Measurements from ENCODE around the gene TRIM28. TPM values are rescaled to one million over a fixed set of nuclear protein-coding genes. Genes with fewer than 3 reads are reported as not detected.
A peak's percentile ranks its signal among the peaks of the same experiment; 100 is the strongest.

TRIM28 gene
- total and polyA plus RNA-seq, 5 donors from 2014 or later: 34.5 to 379 (median 50.2) TPM

- Mint-ChIP-seq H3K4me1 (peaks cover 0 to 62% (median 30%) of the 10 kb centered on the region in 4 donors), H3K27ac (peak overlapping the region in 2 of 3 donors; percentile 68 to 99), H3K36me3 (peaks cover 31% of the 10 kb centered on the region), H3K4me3 (peak overlapping the region; percentile 3 to 93 (median 54)), H3K9me3 (peaks cover 0 to 2% (median 0%) of the 10 kb centered on the region in 7 donors), H3K27me3 (no peaks in the 10 kb centered on the region)
- H3K4me1 ChIP-seq (ENCODE audit: control insufficient read depth, insufficient read depth, low read length, poor library complexity, severe bottlenecking): peaks cover 38% of the 10 kb centered on the region
- ATAC-seq (ENCODE audit: low read depth in 2 of 2): no peak
- no peaks in the 10 kb centered on the region for H3K9me3 ChIP-seq (ENCODE audit: control insufficient read depth in 2 of 2, low read length in 2 of 2)
- no peak overlapping the region for H3K4me3 ChIP-seq (ENCODE audit: low read depth, low read length)
- H3K27ac ChIP-seq (ENCODE audit: insufficient read depth, low read length, poor library complexity, severe bottlenecking): no peak overlapping the region
- no peaks in the 10 kb centered on the region for H3K27me3 ChIP-seq (ENCODE audit: control insufficient read depth, insufficient read depth, low read length)
- peaks cover 62% of the 10 kb centered on the region for H3K36me3 ChIP-seq (ENCODE audit: control insufficient read depth, insufficient read depth, low read length)
- no peak for DNase-seq
Measured at GRCh38 chr19:58552655-58553054, 8.8 kb downstream of the TRIM28 start.

- H3K27me3 ChIP-seq (ENCODE audit: control insufficient read depth, insufficient read depth, low read length): no peaks in the 10 kb centered on the region
- H3K9me3 ChIP-seq (ENCODE audit: control insufficient read depth in 2 of 2, low read length in 2 of 2): no peaks in the 10 kb centered on the region
- peaks cover 0 to 2% (median 0%) of the 10 kb centered on the region in 7 donors for H3K9me3 Mint-ChIP-seq
- peak overlapping the region; percentile 93 to 97 (median 96) for H3K4me3 Mint-ChIP-seq
- H3K4me3 ChIP-seq (ENCODE audit: low read depth, low read length): peak overlapping the region; percentile 84
- H3K27ac ChIP-seq (ENCODE audit: insufficient read depth, low read length, poor library complexity, severe bottlenecking): peak overlapping the region; percentile 98
- no peak for DNase-seq
- peaks cover 28% of the 10 kb centered on the region for H3K36me3 Mint-ChIP-seq
- H3K4me1 ChIP-seq (ENCODE audit: control insufficient read depth, insufficient read depth, low read length, poor library complexity, severe bottlenecking): peaks cover 42% of the 10 kb centered on the region
- peaks cover 50% of the 10 kb centered on the region for H3K36me3 ChIP-seq (ENCODE audit: control insufficient read depth, insufficient read depth, low read length)
- H3K4me1 Mint-ChIP-seq: peaks cover 0 to 63% (median 33%) of the 10 kb centered on the region in 4 donors
- peak overlapping the region; percentile 75 to 99 (median 99) for H3K27ac Mint-ChIP-seq
- ATAC-seq (ENCODE audit: low read depth in 2 of 2): no peak
- H3K27me3 Mint-ChIP-seq: no peaks in the 10 kb centered on the region
Measured at GRCh38 chr19:58553799-58554493, 10.1 kb downstream of the TRIM28 start.

- peaks cover 0 to 2% (median 0%) of the 10 kb centered on the region in 7 donors for H3K9me3 Mint-ChIP-seq
- H3K4me1 Mint-ChIP-seq: peaks cover 0 to 68% (median 37%) of the 10 kb centered on the region in 4 donors
- H3K27me3 ChIP-seq (ENCODE audit: control insufficient read depth, insufficient read depth, low read length): no peaks in the 10 kb centered on the region
- H3K36me3 ChIP-seq (ENCODE audit: control insufficient read depth, insufficient read depth, low read length): peaks cover 42% of the 10 kb centered on the region
- H3K27ac ChIP-seq (ENCODE audit: insufficient read depth, low read length, poor library complexity, severe bottlenecking): peak within 1 kb of the TSS; percentile 98
- H3K27ac Mint-ChIP-seq: peak within 1 kb of the TSS; percentile 96 to 99 (median 99)
- peak; percentile 32 for ATAC-seq (ENCODE audit: low read depth in 2 of 2)
- H3K36me3 Mint-ChIP-seq: peaks cover 31% of the 10 kb centered on the region
- DNase-seq: peak; percentile 94 to 97 (median 96)
- peaks cover 47% of the 10 kb centered on the region for H3K4me1 ChIP-seq (ENCODE audit: control insufficient read depth, insufficient read depth, low read length, poor library complexity, severe bottlenecking)
- no peaks in the 10 kb centered on the region for H3K27me3 Mint-ChIP-seq
- peak within 1 kb of the TSS; percentile 96 to 97 (median 97) for H3K4me3 Mint-ChIP-seq
- H3K4me3 ChIP-seq (ENCODE audit: low read depth, low read length): peak within 1 kb of the TSS; percentile 84
- no peaks in the 10 kb centered on the region for H3K9me3 ChIP-seq (ENCODE audit: control insufficient read depth in 2 of 2, low read length in 2 of 2)
Measured at GRCh38 chr19:58554494-58555368, 10.9 kb downstream of the TRIM28 start, which contains the start of gene CHMP2A. CHMP2A (minus strand) TSS chr19:58555105; CDS start chr19:58554212, 893 bp downstream.

GRCh38 chr19:58555369-58555885, 11.6 kb downstream of the TRIM28 start:
- peaks cover 0 to 2% (median 0%) of the 10 kb centered on the region in 7 donors for H3K9me3 Mint-ChIP-seq
- Histone ChIP-seq H3K9me3 (ENCODE audit: control insufficient read depth in 2 of 2, low read length in 2 of 2) (no peaks in the 10 kb centered on the region), H3K36me3 (ENCODE audit: control insufficient read depth, insufficient read depth, low read length) (peaks cover 35% of the 10 kb centered on the region), H3K27ac (ENCODE audit: insufficient read depth, low read length, poor library complexity, severe bottlenecking) (peak overlapping the region; percentile 98), H3K4me1 (ENCODE audit: control insufficient read depth, insufficient read depth, low read length, poor library complexity, severe bottlenecking) (peaks cover 51% of the 10 kb centered on the region), H3K27me3 (ENCODE audit: control insufficient read depth, insufficient read depth, low read length) (no peaks in the 10 kb centered on the region), H3K4me3 (ENCODE audit: low read depth, low read length) (peak overlapping the region; percentile 71)
- H3K27ac Mint-ChIP-seq: peak overlapping the region; percentile 96 to 99 (median 99)
- ATAC-seq (ENCODE audit: low read depth in 2 of 2) (no peak), DNase-seq (no peak)
- H3K27me3 Mint-ChIP-seq: no peaks in the 10 kb centered on the region
- peaks cover 0 to 73% (median 39%) of the 10 kb centered on the region in 4 donors for H3K4me1 Mint-ChIP-seq
- H3K36me3 Mint-ChIP-seq: peaks cover 31% of the 10 kb centered on the region
- peak overlapping the region; percentile 93 to 97 (median 96) for H3K4me3 Mint-ChIP-seq

- Histone ChIP-seq H3K36me3 (ENCODE audit: control insufficient read depth, insufficient read depth, low read length) (peaks cover 28% of the 10 kb centered on the region), H3K4me1 (ENCODE audit: control insufficient read depth, insufficient read depth, low read length, poor library complexity, severe bottlenecking) (peaks cover 53% of the 10 kb centered on the region), H3K27ac (ENCODE audit: insufficient read depth, low read length, poor library complexity, severe bottlenecking) (peak overlapping the region; percentile 98), H3K4me3 (ENCODE audit: low read depth, low read length) (no peak overlapping the region), H3K27me3 (ENCODE audit: control insufficient read depth, insufficient read depth, low read length) (no peaks in the 10 kb centered on the region), H3K9me3 (ENCODE audit: control insufficient read depth in 2 of 2, low read length in 2 of 2) (no peaks in the 10 kb centered on the region)
- peak overlapping the region; percentile 38 to 99 (median 99) for H3K27ac Mint-ChIP-seq
- DNase-seq (no peak), ATAC-seq (ENCODE audit: low read depth in 2 of 2) (no peak)
- H3K4me3 Mint-ChIP-seq: peak overlapping the region; percentile 76 to 97 (median 96)
- peaks cover 29% of the 10 kb centered on the region for H3K36me3 Mint-ChIP-seq
- H3K9me3 Mint-ChIP-seq: peaks cover 0 to 2% (median 0%) of the 10 kb centered on the region in 7 donors
- H3K27me3 Mint-ChIP-seq: no peaks in the 10 kb centered on the region
- peaks cover 0 to 77% (median 41%) of the 10 kb centered on the region in 4 donors for H3K4me1 Mint-ChIP-seq
Measured at GRCh38 chr19:58555920-58556621, 12.2 kb downstream of the TRIM28 start.

- Mint-ChIP-seq H3K27me3 (no peaks in the 10 kb centered on the region), H3K27ac (peak overlapping the region; percentile 38 to 98 (median 62)), H3K4me3 (peak overlapping the region; percentile 76 to 97 (median 96)), H3K9me3 (peaks cover 0 to 2% (median 0%) of the 10 kb centered on the region in 7 donors), H3K4me1 (peaks cover 0 to 83% (median 46%) of the 10 kb centered on the region in 4 donors), H3K36me3 (peaks cover 27% of the 10 kb centered on the region)
- peak overlapping the region; percentile 81 for H3K4me3 ChIP-seq (ENCODE audit: low read depth, low read length)
- H3K27me3 ChIP-seq (ENCODE audit: control insufficient read depth, insufficient read depth, low read length): no peaks in the 10 kb centered on the region
- H3K27ac ChIP-seq (ENCODE audit: insufficient read depth, low read length, poor library complexity, severe bottlenecking): peak overlapping the region; percentile 93
- H3K36me3 ChIP-seq (ENCODE audit: control insufficient read depth, insufficient read depth, low read length): peaks cover 22% of the 10 kb centered on the region
- no peak for ATAC-seq (ENCODE audit: low read depth in 2 of 2)
- H3K9me3 ChIP-seq (ENCODE audit: control insufficient read depth in 2 of 2, low read length in 2 of 2): no peaks in the 10 kb centered on the region
- peaks cover 59% of the 10 kb centered on the region for H3K4me1 ChIP-seq (ENCODE audit: control insufficient read depth, insufficient read depth, low read length, poor library complexity, severe bottlenecking)
- no peak for DNase-seq
Measured at GRCh38 chr19:58556622-58557220, 12.9 kb downstream of the TRIM28 start.
